Lower leg skin (tissue), 3 donors: ENCODE data around the gene SVEP1.

Experiments used
- CTCF ChIP-seq, 3 donors: fragments of 450-650 bp; IDR thresholded peaks; one replicate each; pipeline ENCODE4 v1.5.1; 2016; ENCODE audit warnings: antibody characterized with exemption in 3 of 3, mild to moderate bottlenecking in 3 of 3, moderate library complexity in 2 of 3
- POLR2A ChIP-seq, 2 donors: fragments of 450-650 bp; IDR thresholded peaks; one replicate each; pipeline ENCODE4 v1.6.1; 2016 to 2017; ENCODE audit warnings: antibody characterized with exemption in 2 of 2, mild to moderate bottlenecking in 1 of 2, moderate library complexity in 1 of 2

GRCh38 chr9:110599468-110599867 lies 19.9 kb upstream of the SVEP1 start:
- TF ChIP-seq POLR2A (IDR thresholded peaks at IDR 0.05) (no peak), CTCF (IDR thresholded peaks at IDR 0.05) (no peak)
